ENCODE measurements around the gene CABP2.

CABP2 gene

DNA sequence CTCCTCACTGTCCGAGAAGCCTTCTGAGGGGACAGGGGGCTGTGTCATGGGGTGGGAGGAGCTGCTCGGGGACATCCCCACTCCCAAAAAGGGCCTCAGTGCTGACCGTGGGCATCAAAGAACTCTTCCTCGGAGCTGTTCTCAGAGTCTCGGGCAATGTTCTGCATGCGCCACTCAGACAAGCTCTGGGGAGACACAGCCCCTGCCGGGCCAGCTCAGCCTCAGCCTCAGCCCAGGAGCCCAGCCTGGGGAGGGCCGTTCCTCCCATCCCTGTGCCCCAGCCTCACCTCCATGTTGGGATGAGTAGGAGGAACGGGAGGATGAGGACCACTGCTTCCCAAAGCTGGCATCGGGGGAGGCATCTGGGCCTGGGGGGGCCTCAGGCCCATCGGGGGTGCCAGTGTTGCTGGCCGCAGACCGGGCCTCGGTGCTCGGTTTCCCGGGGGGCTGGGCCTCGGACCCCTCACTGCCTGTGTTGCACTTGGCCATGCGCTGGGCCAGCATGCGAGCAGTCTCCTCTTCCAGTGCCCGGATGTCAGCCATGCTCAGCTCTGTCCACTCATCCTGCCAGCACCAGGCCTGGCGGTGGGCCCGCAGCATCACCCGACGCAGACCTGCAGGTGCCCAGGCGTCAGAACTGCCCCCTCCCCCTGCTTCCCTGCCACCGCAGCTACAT lies 23.3 kb downstream of the CABP2 start:
- Mint-ChIP-seq H3K27ac (no peak overlapping the region), H3K27me3 (no peaks in the 10 kb centered on the region), H3K36me3 (peaks cover 23% of the 10 kb centered on the region), H3K4me1 (peaks cover 18% of the 10 kb centered on the region), H3K9me3 (no peaks in the 10 kb centered on the region), H3K4me3 (no peak overlapping the region)
- ATAC-seq (ENCODE audit: low read depth): no peak
- DNase-seq (ENCODE audit: low spot score in 2 of 2): no peak

DNA sequence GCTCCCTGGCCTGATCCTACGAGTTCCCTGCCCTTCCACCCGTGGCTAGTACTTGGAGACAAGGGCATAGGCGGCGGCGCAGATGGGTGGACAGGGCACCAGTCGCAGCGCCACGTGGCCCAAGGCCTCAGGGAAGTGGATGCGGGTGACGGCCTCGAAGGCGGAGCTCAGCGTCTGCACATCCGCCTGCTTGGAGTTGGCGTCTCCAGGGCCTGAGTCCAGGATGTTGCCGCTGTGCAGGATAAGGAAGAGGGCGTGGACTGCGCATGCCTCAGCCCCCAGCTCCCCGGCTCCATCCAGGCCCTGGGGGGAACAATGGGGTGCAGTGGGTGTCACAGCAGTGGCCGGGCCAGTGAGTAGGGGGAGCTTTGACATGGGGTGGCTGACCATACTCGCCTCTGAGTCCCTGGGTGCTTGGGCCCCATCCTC lies 24.7 kb downstream of the CABP2 start:
- H3K27me3 Mint-ChIP-seq: no peaks in the 10 kb centered on the region
- no peak overlapping the region for H3K27ac Mint-ChIP-seq
- no peaks in the 10 kb centered on the region for H3K9me3 Mint-ChIP-seq
- no peak for DNase-seq (ENCODE audit: low spot score in 2 of 2)
- no peak for ATAC-seq (ENCODE audit: low read depth)
- H3K4me3 Mint-ChIP-seq: no peak overlapping the region
- peaks cover 26% of the 10 kb centered on the region for H3K36me3 Mint-ChIP-seq
- H3K4me1 Mint-ChIP-seq: peaks cover 13% of the 10 kb centered on the region

DNA sequence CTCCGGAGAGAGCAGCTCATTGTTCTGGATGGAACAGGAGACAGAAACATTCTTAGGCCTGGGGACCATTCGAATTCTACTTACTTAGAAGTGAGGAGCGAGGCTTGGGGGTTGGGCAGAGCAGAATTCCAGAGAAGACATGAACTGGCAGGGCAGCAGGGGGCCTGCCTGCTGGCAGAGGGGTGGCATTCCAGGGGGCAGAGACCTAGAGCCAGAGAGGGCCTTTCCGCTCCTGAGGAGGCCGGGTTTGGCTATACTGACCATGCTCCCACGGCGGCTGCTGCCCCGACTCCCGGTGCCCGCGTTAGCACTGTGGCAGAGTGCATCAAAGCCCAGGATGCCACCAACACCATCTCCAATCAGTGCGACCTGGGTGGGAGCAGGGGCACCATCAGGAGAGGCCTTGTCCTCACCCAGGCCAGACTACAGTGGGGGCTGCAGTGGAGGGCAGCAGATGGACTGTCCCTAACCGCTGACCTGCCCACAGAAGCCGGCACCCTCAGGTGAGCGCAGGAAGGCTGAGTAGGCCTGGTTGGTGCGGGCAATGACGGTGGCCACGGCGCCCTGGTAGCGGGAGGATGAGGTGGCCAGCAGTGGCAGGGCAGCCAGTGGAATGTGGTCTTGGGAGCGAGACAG lies 25.5 kb downstream of the CABP2 start:
- H3K36me3 Mint-ChIP-seq: peaks cover 23% of the 10 kb centered on the region
- no peak for ATAC-seq (ENCODE audit: low read depth)
- H3K4me1 Mint-ChIP-seq: peaks cover 7% of the 10 kb centered on the region
- no peak overlapping the region for H3K4me3 Mint-ChIP-seq
- no peaks in the 10 kb centered on the region for H3K9me3 Mint-ChIP-seq
- no peak for DNase-seq (ENCODE audit: low spot score in 2 of 2)
- H3K27me3 Mint-ChIP-seq: no peaks in the 10 kb centered on the region
- H3K27ac Mint-ChIP-seq: no peak overlapping the region

DNA sequence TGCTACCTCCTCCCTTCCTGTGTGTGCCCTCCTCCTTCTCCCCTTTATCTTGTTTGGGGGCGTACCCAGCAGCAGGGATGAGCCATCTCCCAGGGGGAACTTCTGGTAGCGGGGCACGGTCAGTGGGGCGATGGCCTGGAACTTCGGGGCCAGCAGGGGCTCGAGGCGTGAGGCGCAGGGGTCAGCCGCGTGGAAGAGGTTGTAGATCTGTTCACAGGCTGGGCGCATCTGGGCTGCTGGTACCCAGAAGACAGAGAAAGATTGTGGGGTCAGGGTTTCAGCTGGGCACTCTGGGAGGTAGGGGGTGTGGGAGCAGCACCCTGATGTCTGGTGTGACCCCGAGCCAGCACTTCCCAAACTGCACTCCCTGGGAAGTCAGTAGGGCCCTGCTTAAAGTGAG lies 27.1 kb downstream of the CABP2 start:
- ATAC-seq (ENCODE audit: low read depth) (no peak), DNase-seq (ENCODE audit: low spot score in 2 of 2) (no peak)
- Mint-ChIP-seq H3K9me3 (no peaks in the 10 kb centered on the region), H3K27me3 (no peaks in the 10 kb centered on the region), H3K4me1 (peaks cover 5% of the 10 kb centered on the region), H3K4me3 (no peak overlapping the region), H3K27ac (no peak overlapping the region), H3K36me3 (peaks cover 22% of the 10 kb centered on the region)

GRCh38 chr11:67495234-67496005 lies 27.8 kb downstream of the CABP2 start:
- no peaks in the 10 kb centered on the region for H3K9me3 Mint-ChIP-seq
- H3K27me3 Mint-ChIP-seq: no peaks in the 10 kb centered on the region
- ATAC-seq (ENCODE audit: low read depth): no peak
- peaks cover 18% of the 10 kb centered on the region for H3K36me3 Mint-ChIP-seq
- no peak for DNase-seq (ENCODE audit: low spot score in 2 of 2)
- H3K4me3 Mint-ChIP-seq: no peak overlapping the region
- H3K27ac Mint-ChIP-seq: no peak overlapping the region
- peaks cover 5% of the 10 kb centered on the region for H3K4me1 Mint-ChIP-seq

GRCh38 chr11:67494371-67495233 lies 28.6 kb downstream of the CABP2 start:
- no peaks in the 10 kb centered on the region for H3K9me3 Mint-ChIP-seq
- peaks cover 8% of the 10 kb centered on the region for H3K4me1 Mint-ChIP-seq
- H3K27ac Mint-ChIP-seq: no peak overlapping the region
- no peak overlapping the region for H3K4me3 Mint-ChIP-seq
- H3K36me3 Mint-ChIP-seq: peaks cover 21% of the 10 kb centered on the region
- no peak for ATAC-seq (ENCODE audit: low read depth)
- no peaks in the 10 kb centered on the region for H3K27me3 Mint-ChIP-seq
- no peak for DNase-seq (ENCODE audit: low spot score in 2 of 2)

DNA sequence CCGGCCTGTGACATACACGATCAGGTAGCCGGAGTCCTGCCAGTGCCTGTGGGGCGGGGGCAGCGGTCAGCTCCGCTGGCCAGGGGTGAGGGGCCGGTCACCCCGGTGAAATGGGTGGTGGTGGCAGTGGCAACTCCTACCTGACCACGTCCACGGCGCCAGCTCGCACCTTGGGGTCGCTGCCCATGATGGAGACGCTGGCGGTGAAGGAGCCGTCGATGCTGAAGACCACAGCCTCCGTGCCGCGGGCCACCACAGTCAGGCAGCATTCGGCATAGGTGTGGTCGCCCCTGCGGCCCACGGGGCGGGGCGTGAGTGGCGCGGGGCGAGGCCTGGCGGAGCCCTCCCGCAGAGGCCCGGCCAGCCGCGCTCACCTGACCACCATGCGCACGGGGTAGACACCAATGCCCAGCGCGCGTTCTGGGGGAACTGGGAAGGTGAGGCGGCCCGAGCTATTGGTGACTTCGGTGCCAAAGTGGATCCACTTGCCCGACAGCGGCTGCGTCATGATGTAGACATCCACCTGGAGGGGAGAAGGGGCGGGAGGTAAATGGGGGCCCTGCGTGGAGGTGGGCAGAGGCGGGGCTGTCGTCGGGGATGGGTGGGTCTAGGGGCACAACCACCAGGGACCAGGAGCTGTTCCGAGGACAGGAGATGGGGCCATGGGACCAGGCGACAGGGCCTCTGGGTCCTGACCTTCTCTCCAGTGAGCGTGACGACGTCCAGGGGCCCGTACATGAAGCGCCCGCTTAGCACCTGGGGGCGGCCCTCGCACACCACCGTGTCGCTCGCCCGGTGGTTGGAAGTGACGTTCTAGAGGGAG lies 29.5 kb downstream of the CABP2 start:
- Mint-ChIP-seq H3K36me3 (peaks cover 20% of the 10 kb centered on the region), H3K27ac (no peak overlapping the region), H3K4me3 (no peak overlapping the region), H3K9me3 (no peaks in the 10 kb centered on the region), H3K4me1 (peaks cover 9% of the 10 kb centered on the region), H3K27me3 (no peaks in the 10 kb centered on the region)
- DNase-seq (ENCODE audit: low spot score in 2 of 2) (no peak), ATAC-seq (ENCODE audit: low read depth) (no peak)

DNA sequence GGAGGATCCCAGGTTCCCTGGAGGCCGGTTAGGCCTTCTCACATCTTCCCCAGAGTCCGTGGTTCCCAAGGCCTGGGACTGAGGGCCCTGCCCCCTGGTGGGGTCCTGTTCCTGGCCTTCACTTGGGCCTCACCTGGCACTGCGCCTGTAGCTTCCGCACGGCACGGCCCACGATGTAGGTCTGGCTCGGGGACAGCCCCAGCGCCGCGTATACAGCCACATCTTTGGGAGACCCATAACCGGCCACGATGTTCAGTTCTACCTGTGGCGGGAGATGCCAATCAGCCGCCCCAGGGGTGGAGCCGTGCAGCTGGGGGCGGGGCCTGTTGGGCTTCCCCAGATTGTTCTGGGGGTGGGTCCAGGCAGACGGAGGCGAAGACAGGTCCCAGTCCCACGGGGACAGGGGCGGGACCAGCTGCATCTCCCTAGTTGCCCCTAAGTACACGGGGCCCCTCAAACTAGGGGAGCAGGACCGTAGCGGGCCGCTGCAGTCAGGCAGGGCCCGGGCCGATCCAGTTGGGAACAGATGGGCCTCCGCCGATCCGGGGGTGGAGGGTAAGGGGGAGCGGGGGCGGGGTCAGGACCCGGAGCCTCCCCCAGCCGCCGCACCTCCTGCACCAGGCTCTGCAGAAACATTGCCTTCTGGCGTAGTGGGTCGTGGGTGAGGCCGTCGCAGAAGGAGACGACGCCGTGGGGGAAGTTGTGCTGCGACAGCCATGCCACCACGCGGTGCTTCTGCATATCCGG lies 30.3 kb downstream of the CABP2 start:
- no peak overlapping the region for H3K27ac Mint-ChIP-seq
- H3K4me1 Mint-ChIP-seq: peaks cover 14% of the 10 kb centered on the region
- DNase-seq (ENCODE audit: low spot score in 2 of 2): no peak
- ATAC-seq (ENCODE audit: low read depth): no peak
- no peaks in the 10 kb centered on the region for H3K9me3 Mint-ChIP-seq
- peaks cover 21% of the 10 kb centered on the region for H3K36me3 Mint-ChIP-seq
- no peak overlapping the region for H3K4me3 Mint-ChIP-seq
- H3K27me3 Mint-ChIP-seq: no peaks in the 10 kb centered on the region

DNA sequence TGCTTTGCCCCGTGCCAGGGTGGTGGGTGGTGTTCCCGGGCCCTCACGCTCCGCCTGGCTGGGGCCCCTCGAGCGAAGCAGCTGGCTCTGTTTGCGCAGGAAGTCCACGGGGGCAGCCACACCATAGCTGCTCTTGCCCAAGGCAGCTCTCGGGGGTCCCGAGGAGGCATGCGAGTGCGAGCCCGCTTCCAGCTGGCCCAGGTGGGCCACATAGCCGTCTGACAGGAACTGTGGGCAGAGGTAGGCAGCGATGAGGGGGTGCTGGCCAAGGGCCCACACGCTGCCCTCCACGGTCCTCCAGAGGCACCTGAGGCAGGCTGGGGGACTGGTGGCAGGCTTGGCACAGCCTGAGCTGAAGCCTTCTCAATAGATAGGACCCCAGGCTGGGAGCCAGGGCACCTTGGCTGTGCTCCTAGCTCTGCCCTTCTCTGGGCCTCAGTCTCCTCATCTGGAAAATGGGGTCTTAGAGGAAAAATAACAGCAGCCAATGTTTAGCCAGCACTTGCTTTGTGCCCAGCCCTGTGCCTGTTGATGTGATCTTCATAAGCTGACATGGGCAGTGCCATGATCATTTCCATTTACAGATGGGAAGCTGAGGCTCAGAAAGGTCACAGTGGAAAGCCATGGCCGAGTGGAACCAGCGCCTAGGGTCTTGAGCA lies 31.0 kb downstream of the CABP2 start:
- H3K9me3 Mint-ChIP-seq: no peaks in the 10 kb centered on the region
- H3K4me1 Mint-ChIP-seq: peaks cover 20% of the 10 kb centered on the region
- H3K36me3 Mint-ChIP-seq: peaks cover 24% of the 10 kb centered on the region
- DNase-seq (ENCODE audit: low spot score in 2 of 2) (no peak), ATAC-seq (ENCODE audit: low read depth) (no peak)
- no peak overlapping the region for H3K27ac Mint-ChIP-seq
- no peak overlapping the region for H3K4me3 Mint-ChIP-seq
- H3K27me3 Mint-ChIP-seq: no peaks in the 10 kb centered on the region

GRCh38 chr11:67491276-67492068 lies 31.8 kb downstream of the CABP2 start:
- Mint-ChIP-seq H3K27me3 (no peaks in the 10 kb centered on the region), H3K4me1 (peaks cover 26% of the 10 kb centered on the region), H3K9me3 (no peaks in the 10 kb centered on the region), H3K27ac (no peak overlapping the region), H3K4me3 (no peak overlapping the region), H3K36me3 (peaks cover 24% of the 10 kb centered on the region)
- no peak for DNase-seq (ENCODE audit: low spot score in 2 of 2)
- ATAC-seq (ENCODE audit: low read depth): no peak

DNA sequence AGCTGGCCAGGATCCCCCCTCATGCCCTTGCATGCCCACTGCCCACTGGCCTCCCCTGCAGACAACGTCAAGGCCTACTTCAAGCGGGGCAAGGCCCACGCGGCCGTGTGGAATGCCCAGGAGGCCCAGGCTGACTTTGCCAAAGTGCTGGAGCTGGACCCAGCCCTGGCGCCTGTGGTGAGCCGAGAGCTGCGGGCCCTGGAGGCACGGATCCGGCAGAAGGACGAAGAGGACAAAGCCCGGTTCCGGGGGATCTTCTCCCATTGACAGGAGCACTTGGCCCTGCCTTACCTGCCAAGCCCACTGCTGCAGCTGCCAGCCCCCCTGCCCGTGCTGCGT lies 32.5 kb downstream of the CABP2 start:
- Mint-ChIP-seq H3K4me1 (peaks cover 32% of the 10 kb centered on the region), H3K36me3 (peaks cover 21% of the 10 kb centered on the region), H3K9me3 (no peaks in the 10 kb centered on the region), H3K27me3 (no peaks in the 10 kb centered on the region), H3K4me3 (no peak overlapping the region), H3K27ac (no peak overlapping the region)
- no peak for ATAC-seq (ENCODE audit: low read depth)
- DNase-seq (ENCODE audit: low spot score in 2 of 2): no peak

All from memory B cell (primary cell).